GM12801 (cell line): ENCODE results near the gene PHYHD1.

ENCODE experiments used
- CTCF ChIP-seq: IDR thresholded peaks from one replicate; pipeline ENCODE4 v1.5.1; 2011; ENCODE audit warnings: control low read depth; ENCODE audit not compliant: insufficient read length; ENCODE audit errors: extremely low read depth

Gene PHYHD1

GRCh38 chr9:128903079-128903461 is 17.7 kb upstream of the PHYHD1 start:
- no peak for TF ChIP-seq CTCF

- TF ChIP-seq CTCF: no peak
These were observed 16.7 kb upstream of the PHYHD1 start for GRCh38 chr9:128903871-128904620.

- TF ChIP-seq CTCF: no peak
These were observed 14.8 kb upstream of the PHYHD1 start for GRCh38 chr9:128905964-128906363.

- TF ChIP-seq CTCF: no peak
These were observed 14.0 kb upstream of the PHYHD1 start for GRCh38 chr9:128906741-128907140.

- no peak for TF ChIP-seq CTCF
These were observed 12.4 kb upstream of the PHYHD1 start for GRCh38 chr9:128908372-128908771.

GRCh38 chr9:128909859-128910258 is 10.9 kb upstream of the PHYHD1 start:
- no peak for TF ChIP-seq CTCF

- no peak for TF ChIP-seq CTCF
These were observed 9.9 kb upstream of the PHYHD1 start for GRCh38 chr9:128910906-128911305.
